Type B pancreatic cell (in vitro differentiated cells): ENCODE results near the gene SLC22A23. TPM values are rescaled to one million over a fixed set of nuclear protein-coding genes. Genes with fewer than 3 reads are reported as not detected.

Source experiments
- DNase-seq: peaks from one replicate; pipeline ENCODE4 v3.0.0; 2021; ENCODE audit warnings: mixed read lengths; ENCODE audit not compliant: unreplicated experiment; ENCODE audit errors: extremely low spot score
- H3K27ac Mint-ChIP-seq: 2 replicates; pipeline ENCODE4 v1.8.0; 2021; ENCODE audit warnings: mild to moderate bottlenecking, mixed read lengths
- H3K27me3 Mint-ChIP-seq: 2 replicates; pipeline ENCODE4 v1.8.0; 2021; ENCODE audit warnings: mixed read lengths
- H3K36me3 Mint-ChIP-seq: 2 replicates; pipeline ENCODE4 v1.8.0; 2021; ENCODE audit warnings: mixed read lengths
- H3K4me1 Mint-ChIP-seq: one replicate; pipeline ENCODE4 v1.8.0; 2021; ENCODE audit warnings: mixed read lengths; ENCODE audit not compliant: unreplicated experiment
- H3K4me3 Mint-ChIP-seq: 2 replicates; pipeline ENCODE4 v1.8.0; 2021; ENCODE audit warnings: mild to moderate bottlenecking, mixed read lengths
- H3K9me3 Mint-ChIP-seq: 2 replicates; pipeline ENCODE4 v1.8.0; 2021; ENCODE audit warnings: mixed read lengths
- CTCF ChIP-seq: fragments of 200-600 bp; sonication (generic); conservative IDR thresholded peaks from 2 replicates; pipeline ENCODE4 v1.5.0; 2021; ENCODE audit warnings: antibody characterized with exemption, mild to moderate bottlenecking
- total RNA-seq: library from RNA; stranded (reverse); gene quantifications from 2 replicates; pipeline ENCODE4 v1.2.1, GENCODE V29; 2021; ENCODE audit warnings: low replicate concordance

SLC22A23 gene
- total RNA-seq, 1 donor from 2014 or later = 36.6 TPM

GRCh38 chr6:3226481-3227362 is 230.1 kb downstream of the SLC22A23 start:
- H3K27me3 Mint-ChIP-seq = peaks cover 52% of the 10 kb centered on the region
- peak; percentile 75 for DNase-seq
- peak overlapping the region; percentile 96 for H3K4me3 Mint-ChIP-seq
- H3K4me1 Mint-ChIP-seq = peaks cover 15% of the 10 kb centered on the region
- no peaks in the 10 kb centered on the region for H3K9me3 Mint-ChIP-seq
- H3K36me3 Mint-ChIP-seq = peaks cover 18% of the 10 kb centered on the region
- no peak for TF ChIP-seq CTCF
- H3K27ac Mint-ChIP-seq = peak overlapping the region; percentile 50

- peaks cover 47% of the 10 kb centered on the region for H3K27me3 Mint-ChIP-seq
- H3K36me3 Mint-ChIP-seq = peaks cover 18% of the 10 kb centered on the region
- TF ChIP-seq CTCF = no peak
- DNase-seq = no peak
- H3K27ac Mint-ChIP-seq = no peak overlapping the region
- no peaks in the 10 kb centered on the region for H3K9me3 Mint-ChIP-seq
- H3K4me3 Mint-ChIP-seq = peak overlapping the region; percentile 96
- H3K4me1 Mint-ChIP-seq = peaks cover 11% of the 10 kb centered on the region
These were observed 230.8 kb downstream of the SLC22A23 start for GRCh38 chr6:3226042-3226441.

DNA sequence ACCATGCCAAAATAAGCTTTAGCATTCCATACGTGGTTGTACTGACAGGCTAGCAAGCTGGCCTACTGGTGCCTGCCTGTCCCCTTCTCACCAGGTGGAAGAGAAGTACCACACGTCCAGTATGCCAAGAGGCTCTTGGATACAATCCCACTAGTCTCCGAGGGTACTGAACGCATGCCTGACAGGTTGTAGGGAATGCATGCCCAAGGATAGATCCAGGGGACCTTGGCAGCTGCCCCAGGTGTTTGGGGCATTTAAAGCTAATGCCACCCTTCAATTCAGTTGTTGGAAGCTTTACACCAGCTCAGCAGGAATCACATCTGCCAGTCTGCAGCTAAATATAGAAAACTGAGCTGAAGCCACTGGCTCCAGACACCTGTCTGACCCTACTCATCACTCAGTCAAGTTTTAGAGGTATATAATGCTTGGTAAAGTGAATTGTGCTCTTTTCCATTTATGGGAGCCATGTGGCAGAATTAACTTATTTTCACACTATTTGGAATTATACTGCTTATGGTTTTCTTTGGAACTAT is 234.3 kb downstream of the SLC22A23 start:
- no peak overlapping the region for H3K4me3 Mint-ChIP-seq
- no peak overlapping the region for H3K27ac Mint-ChIP-seq
- H3K9me3 Mint-ChIP-seq = no peaks in the 10 kb centered on the region

DNA sequence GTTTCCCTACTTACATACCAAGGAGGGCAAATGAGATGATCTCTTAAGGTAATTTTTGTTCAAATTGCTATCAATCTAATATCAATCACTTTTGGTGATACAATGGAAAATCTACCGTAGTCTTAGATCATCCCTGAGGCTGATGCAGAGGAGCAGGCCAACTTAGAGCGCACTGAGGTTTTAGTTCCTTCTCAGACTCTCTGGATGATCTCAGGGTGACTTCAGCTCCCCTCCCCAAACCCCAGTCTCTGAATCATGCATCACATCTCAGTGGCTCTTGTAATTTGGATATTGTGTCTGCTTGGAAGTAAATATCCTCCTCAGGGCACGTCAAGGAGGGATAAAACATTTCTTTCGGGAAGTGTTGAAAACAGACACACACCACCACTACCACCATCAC is 235.3 kb downstream of the SLC22A23 start:
- H3K4me3 Mint-ChIP-seq = no peak overlapping the region
- H3K4me1 Mint-ChIP-seq = no peaks in the 10 kb centered on the region
- no peak for DNase-seq
- no peaks in the 10 kb centered on the region for H3K9me3 Mint-ChIP-seq
- H3K27ac Mint-ChIP-seq = no peak overlapping the region
- no peak for TF ChIP-seq CTCF
- H3K27me3 Mint-ChIP-seq = peaks cover 36% of the 10 kb centered on the region
- H3K36me3 Mint-ChIP-seq = peaks cover 18% of the 10 kb centered on the region

More for the DNA sequence above, 234.3 kb downstream of the SLC22A23 start:
- no peak for TF ChIP-seq CTCF
- no peak for DNase-seq
- H3K4me1 Mint-ChIP-seq = no peaks in the 10 kb centered on the region
- peaks cover 18% of the 10 kb centered on the region for H3K36me3 Mint-ChIP-seq
- H3K27me3 Mint-ChIP-seq = peaks cover 39% of the 10 kb centered on the region

- H3K4me3 Mint-ChIP-seq = no peak overlapping the region
- peaks cover 11% of the 10 kb centered on the region for H3K36me3 Mint-ChIP-seq
- H3K27me3 Mint-ChIP-seq = peaks cover 26% of the 10 kb centered on the region
- no peak for DNase-seq
- H3K27ac Mint-ChIP-seq = no peak overlapping the region
- no peak for TF ChIP-seq CTCF
- no peaks in the 10 kb centered on the region for H3K9me3 Mint-ChIP-seq
- no peaks in the 10 kb centered on the region for H3K4me1 Mint-ChIP-seq
These were observed 236.5 kb downstream of the SLC22A23 start for GRCh38 chr6:3220366-3220765.

Other genes with a start within 250 kb of the SLC22A23 start
- 37.8 and 158 TPM in 2 replicates for gene TUBB2B, start 229.4 kb downstream of the SLC22A23 start, total RNA-seq
- 18.1 and 24.1 TPM in 2 replicates for gene PSMG4, start 198.1 kb downstream of the SLC22A23 start, total RNA-seq